Neural crest cell (in vitro differentiated cells): ENCODE data around the gene SMIM13. TPM values are rescaled to one million over a fixed set of nuclear protein-coding genes. Genes with fewer than 3 reads are reported as not detected.

Experiments used
- DNase-seq: peaks from one replicate; pipeline ENCODE4 v3.0.0; 2021; ENCODE audit warnings: low read depth, mixed read lengths, low spot score
- H3K27ac Mint-ChIP-seq: one replicate; pipeline ENCODE4 v1.8.0; 2021; ENCODE audit warnings: mild to moderate bottlenecking, mixed read lengths; ENCODE audit not compliant: unreplicated experiment
- H3K27me3 Mint-ChIP-seq: 2 replicates; pipeline ENCODE4 v1.8.0; 2021; ENCODE audit warnings: low read depth, mild to moderate bottlenecking, mixed read lengths
- H3K36me3 Mint-ChIP-seq: 2 replicates; pipeline ENCODE4 v1.8.0; 2021; ENCODE audit warnings: low read depth, mild to moderate bottlenecking, mixed read lengths
- H3K4me1 Mint-ChIP-seq: 2 replicates; pipeline ENCODE4 v1.8.0; 2021; ENCODE audit warnings: mixed read lengths
- H3K4me3 Mint-ChIP-seq: one replicate; pipeline ENCODE4 v1.8.0; 2021; ENCODE audit warnings: mild to moderate bottlenecking, mixed read lengths
- H3K9me3 Mint-ChIP-seq: 2 replicates; pipeline ENCODE4 v1.8.0; 2021; ENCODE audit warnings: mixed read lengths
- total RNA-seq: library from RNA; stranded (reverse); gene quantifications from 2 replicates; pipeline ENCODE4 v1.2.1, GENCODE V29; 2021
- TF ChIP-seq, protein P1 (sequence below): fragments of 200-600 bp; sonication (generic); conservative IDR thresholded peaks from 2 replicates; pipeline ENCODE4 v1.5.0; 2021; ENCODE audit warnings: antibody characterized with exemption, mild to moderate bottlenecking

The SMIM13 gene
- total RNA-seq, 1 donor from 2014 or later = 12.3 TPM

GRCh38 chr6:11128608-11129007 is 35.0 kb downstream of the SMIM13 start:
- H3K4me1 Mint-ChIP-seq = peaks cover 10% of the 10 kb centered on the region
- H3K9me3 Mint-ChIP-seq = peaks cover 6% of the 10 kb centered on the region
- peaks cover 17% of the 10 kb centered on the region for H3K36me3 Mint-ChIP-seq
- no peak overlapping the region for H3K4me3 Mint-ChIP-seq
- H3K27ac Mint-ChIP-seq = no peak overlapping the region
- no peaks in the 10 kb centered on the region for H3K27me3 Mint-ChIP-seq
- no peak for DNase-seq
- TF ChIP-seq, protein P1, sequence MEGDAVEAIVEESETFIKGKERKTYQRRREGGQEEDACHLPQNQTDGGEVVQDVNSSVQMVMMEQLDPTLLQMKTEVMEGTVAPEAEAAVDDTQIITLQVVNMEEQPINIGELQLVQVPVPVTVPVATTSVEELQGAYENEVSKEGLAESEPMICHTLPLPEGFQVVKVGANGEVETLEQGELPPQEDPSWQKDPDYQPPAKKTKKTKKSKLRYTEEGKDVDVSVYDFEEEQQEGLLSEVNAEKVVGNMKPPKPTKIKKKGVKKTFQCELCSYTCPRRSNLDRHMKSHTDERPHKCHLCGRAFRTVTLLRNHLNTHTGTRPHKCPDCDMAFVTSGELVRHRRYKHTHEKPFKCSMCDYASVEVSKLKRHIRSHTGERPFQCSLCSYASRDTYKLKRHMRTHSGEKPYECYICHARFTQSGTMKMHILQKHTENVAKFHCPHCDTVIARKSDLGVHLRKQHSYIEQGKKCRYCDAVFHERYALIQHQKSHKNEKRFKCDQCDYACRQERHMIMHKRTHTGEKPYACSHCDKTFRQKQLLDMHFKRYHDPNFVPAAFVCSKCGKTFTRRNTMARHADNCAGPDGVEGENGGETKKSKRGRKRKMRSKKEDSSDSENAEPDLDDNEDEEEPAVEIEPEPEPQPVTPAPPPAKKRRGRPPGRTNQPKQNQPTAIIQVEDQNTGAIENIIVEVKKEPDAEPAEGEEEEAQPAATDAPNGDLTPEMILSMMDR = no peak

- TF ChIP-seq, protein P1 = no peak
- Mint-ChIP-seq H3K4me3 (no peak overlapping the region), H3K4me1 (peaks cover 6% of the 10 kb centered on the region), H3K27ac (no peak overlapping the region), H3K27me3 (no peaks in the 10 kb centered on the region), H3K36me3 (peaks cover 20% of the 10 kb centered on the region), H3K9me3 (peaks cover 6% of the 10 kb centered on the region)
- no peak for DNase-seq
These were observed 36.4 kb downstream of the SMIM13 start for GRCh38 chr6:11129908-11130565.

GRCh38 chr6:11130605-11131004 is 37.0 kb downstream of the SMIM13 start:
- H3K4me1 Mint-ChIP-seq = peaks cover 6% of the 10 kb centered on the region
- no peak for DNase-seq
- peaks cover 22% of the 10 kb centered on the region for H3K36me3 Mint-ChIP-seq
- no peak overlapping the region for H3K4me3 Mint-ChIP-seq
- H3K27ac Mint-ChIP-seq = no peak overlapping the region
- H3K27me3 Mint-ChIP-seq = no peaks in the 10 kb centered on the region
- TF ChIP-seq, protein P1 = no peak
- peaks cover 5% of the 10 kb centered on the region for H3K9me3 Mint-ChIP-seq

DNA sequence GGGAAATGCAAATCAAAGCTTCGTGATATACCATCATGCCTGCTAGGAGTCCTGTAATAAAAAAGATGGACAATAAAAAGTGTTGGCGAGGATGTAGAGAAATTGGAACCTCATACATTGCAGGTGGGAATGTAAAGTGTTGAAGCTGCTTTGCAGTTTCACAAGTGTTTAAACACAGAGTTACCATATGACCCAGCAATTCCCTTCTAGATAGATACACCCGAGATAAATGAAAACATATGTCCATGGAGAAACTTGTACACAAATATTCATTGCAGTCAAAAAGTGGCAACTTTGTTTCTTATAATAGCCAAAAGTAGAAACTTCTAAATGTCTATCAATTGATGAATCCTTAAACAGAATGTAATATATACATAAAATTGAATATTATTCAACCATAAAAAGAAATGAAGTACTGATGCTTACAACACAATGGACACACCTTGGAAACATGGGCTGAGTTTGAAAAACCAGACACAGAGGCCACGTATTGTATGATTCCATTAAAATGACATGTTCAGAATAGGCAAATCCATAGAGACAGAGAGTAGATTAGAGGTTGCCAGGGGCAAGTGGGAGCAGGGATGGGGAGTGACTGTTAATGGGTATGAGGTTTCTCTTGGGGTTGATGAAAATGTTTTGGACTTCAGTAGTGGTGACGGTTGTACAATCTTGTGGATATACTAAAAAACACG is 38.7 kb downstream of the SMIM13 start:
- Mint-ChIP-seq H3K27ac (no peak overlapping the region), H3K27me3 (no peaks in the 10 kb centered on the region), H3K36me3 (peaks cover 11% of the 10 kb centered on the region), H3K4me1 (peaks cover 6% of the 10 kb centered on the region), H3K4me3 (no peak overlapping the region), H3K9me3 (no peaks in the 10 kb centered on the region)
- TF ChIP-seq, protein P1 = no peak
- DNase-seq = no peak

DNA sequence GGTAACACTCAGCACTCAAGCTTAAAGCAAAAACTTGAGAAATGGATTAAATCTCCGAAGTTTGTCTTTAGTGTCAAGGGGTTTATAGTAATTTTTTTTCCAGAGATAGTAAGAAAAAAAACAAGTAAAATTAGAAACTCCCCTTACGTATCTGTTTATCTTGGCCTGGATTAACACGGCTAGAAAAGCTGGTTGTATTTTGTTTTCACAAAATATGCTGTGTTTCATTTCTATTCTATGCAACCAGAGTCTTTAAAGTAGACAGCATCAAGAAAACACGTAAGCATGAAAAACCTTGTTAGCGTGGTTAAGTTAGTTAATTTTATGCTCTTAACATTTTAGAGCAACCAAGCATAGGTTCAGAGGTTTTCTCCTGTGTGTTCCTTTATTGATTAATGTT is 39.6 kb downstream of the SMIM13 start:
- H3K27me3 Mint-ChIP-seq = no peaks in the 10 kb centered on the region
- no peak overlapping the region for H3K27ac Mint-ChIP-seq
- H3K4me3 Mint-ChIP-seq = no peak overlapping the region
- TF ChIP-seq, protein P1 = no peak
- H3K4me1 Mint-ChIP-seq = peaks cover 6% of the 10 kb centered on the region
- H3K36me3 Mint-ChIP-seq = peaks cover 10% of the 10 kb centered on the region
- H3K9me3 Mint-ChIP-seq = no peaks in the 10 kb centered on the region
- no peak for DNase-seq
